CD8-positive, alpha-beta memory T cell (primary cell): ENCODE data around the gene INTS4. TPM values are rescaled to one million over a fixed set of nuclear protein-coding genes. Genes with fewer than 3 reads are reported as not detected.
"Not testable (repeated sequence)": the region's sequence is repeated elsewhere in the genome, so short reads cannot be mapped to it uniquely, and the experiment has no call there.

ENCODE experiments used
- CTCF ChIA-PET: fragments of 350-600 bp; sonication (Branson Sonifier 250); formaldehyde crosslinking; loops from one replicate; lab custom pipeline; 2021; ENCODE audit warnings: antibody characterized with exemption; lab: Charles Lee
- POLR2A ChIA-PET: fragments of 350-600 bp; sonication (Branson Sonifier 250); formaldehyde crosslinking; loops from one replicate; lab custom pipeline; 2021; ENCODE audit warnings: antibody characterized with exemption; lab: Charles Lee
- DNase-seq, 5 donors: peaks; one replicate each; pipeline versions ENCODE4 v3.0.0 to v3.0.0-alpha.2; 2020 to 2022; ENCODE audit warnings: mixed read lengths in 1 of 5
- H3K27ac ChIP-seq: one replicate; pipeline ENCODE4 v1.7.0; 2013; ENCODE audit warnings: low read depth, mild to moderate bottlenecking, low read length, moderate library complexity
- H3K27me3 ChIP-seq: 2 replicates; pipeline ENCODE4 v1.7.0; 2013; ENCODE audit warnings: low read length, mild to moderate bottlenecking; ENCODE audit not compliant: insufficient read depth, poor library complexity, severe bottlenecking
- H3K36me3 ChIP-seq: 2 replicates; pipeline ENCODE4 v1.7.0; 2013; ENCODE audit warnings: mild to moderate bottlenecking, low read length, moderate library complexity; ENCODE audit not compliant: insufficient read depth
- H3K4me1 ChIP-seq: 2 replicates; pipeline ENCODE4 v1.7.0; 2013; ENCODE audit warnings: mild to moderate bottlenecking, low read length, moderate library complexity; ENCODE audit not compliant: insufficient read depth
- H3K4me3 ChIP-seq: 2 replicates; pipeline ENCODE4 v1.7.0; 2013; ENCODE audit warnings: mild to moderate bottlenecking, low read length
- H3K9me3 ChIP-seq: 2 replicates; pipeline ENCODE4 v1.7.0; 2013; ENCODE audit warnings: mild to moderate bottlenecking, low read length
- H3K27ac Mint-ChIP-seq, 8 donors: one replicate each; pipeline ENCODE4 v1.8.0; 2020 to 2021; ENCODE audit warnings: mixed read lengths in 8 of 8, mild to moderate bottlenecking in 6 of 8, inconsistent platforms in 3 of 8, moderate library complexity in 3 of 8
- H3K27me3 Mint-ChIP-seq, 2 donors: one replicate each; pipeline ENCODE4 v1.8.0; 2020 to 2021; ENCODE audit warnings: mixed read lengths in 2 of 2, mild to moderate bottlenecking in 1 of 2, moderate library complexity in 1 of 2
- H3K36me3 Mint-ChIP-seq, 3 donors: one replicate each; pipeline ENCODE4 v1.8.0; 2020 to 2021; ENCODE audit warnings: mixed read lengths in 3 of 3, inconsistent platforms in 1 of 3, mild to moderate bottlenecking in 1 of 3
- H3K4me1 Mint-ChIP-seq, 3 donors: one replicate each; pipeline ENCODE4 v1.8.0; 2020 to 2021; ENCODE audit warnings: mixed read lengths in 3 of 3, inconsistent platforms in 1 of 3, mild to moderate bottlenecking in 1 of 3
- H3K4me3 Mint-ChIP-seq, 7 donors: one replicate each; pipeline ENCODE4 v1.8.0; 2020 to 2021; ENCODE audit warnings: mixed read lengths in 7 of 7, mild to moderate bottlenecking in 6 of 7, moderate library complexity in 4 of 7, inconsistent platforms in 2 of 7
- H3K9me3 Mint-ChIP-seq, 5 donors: one replicate each; pipeline ENCODE4 v1.8.0; 2020 to 2022; ENCODE audit warnings: mixed read lengths in 5 of 5, mild to moderate bottlenecking in 3 of 5, moderate library complexity in 2 of 5, inconsistent platforms in 1 of 5
- polyA plus RNA-seq: library from polyadenylated mRNA; unstranded; fragments of 300-500 nt; fragmentation: Illumina TruSeq; gene quantifications from one replicate; pipeline ENCODE4 v1.2.3, GENCODE V29; 2021
- total RNA-seq, 2 experiments: library from RNA; stranded (reverse); gene quantifications; one replicate each; pipeline ENCODE4 v1.2.3, GENCODE V29; 2021

INTS4 gene
- total and polyA plus RNA-seq, 3 experiments from 2014 or later = 44.5 to 54.9 (median 52.2) TPM

DNA sequence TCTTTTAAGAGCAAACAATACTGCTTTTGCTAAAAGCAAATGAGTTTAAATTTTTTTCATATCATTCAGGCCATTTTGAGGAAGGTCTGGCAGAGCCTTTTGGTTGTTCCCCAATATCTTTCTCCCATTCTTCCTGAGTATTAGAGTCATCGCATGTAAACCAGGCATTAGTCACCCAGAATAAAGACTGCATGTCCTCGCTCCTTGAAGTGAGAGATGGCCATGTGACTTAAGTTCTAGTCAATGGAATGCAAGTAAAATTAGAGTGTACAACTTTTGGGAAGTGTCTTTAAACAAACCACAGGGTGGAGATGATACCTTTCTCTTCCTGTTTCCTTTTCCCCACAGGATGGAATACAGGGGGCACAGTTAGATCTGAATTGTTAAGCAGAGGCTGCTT lies 76.8 kb downstream of the INTS4 start:
- POLR2A ChIA-PET, H3K9me3 Mint-ChIP-seq, H3K36me3 ChIP-seq, H3K4me1 Mint-ChIP-seq, DNase-seq, H3K27ac Mint-ChIP-seq, H3K27ac ChIP-seq, CTCF ChIA-PET, H3K27me3 Mint-ChIP-seq, H3K4me1 ChIP-seq, H3K9me3 ChIP-seq, H3K27me3 ChIP-seq, H3K4me3 Mint-ChIP-seq, H3K4me3 ChIP-seq: not testable (repeated sequence)
- peaks cover 4 to 63% (median 12%) of the 10 kb centered on the region in 3 donors for H3K36me3 Mint-ChIP-seq

DNA sequence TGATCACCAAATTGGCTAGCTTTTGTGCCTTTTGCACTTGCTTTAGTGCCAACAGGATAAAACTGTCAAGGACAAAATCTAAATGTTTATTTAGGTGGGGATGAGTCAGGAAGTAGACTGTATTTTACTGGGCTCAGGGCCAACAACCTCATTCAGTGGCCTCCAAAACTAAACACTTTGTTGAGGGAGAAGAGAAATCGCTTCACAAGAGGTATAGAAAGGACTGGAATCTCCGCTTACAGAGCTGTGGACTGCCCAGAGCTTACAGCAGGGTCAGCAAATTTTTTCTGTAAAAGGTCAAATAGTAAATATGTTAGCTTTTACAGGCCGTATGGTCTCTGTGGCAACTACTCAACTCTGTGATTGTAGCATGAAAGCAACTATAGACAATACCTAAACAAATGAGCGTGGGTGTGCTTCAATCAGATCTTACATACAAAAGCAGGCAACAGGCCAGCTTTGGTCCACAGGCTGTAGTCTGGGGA lies 80.1 kb downstream of the INTS4 start:
- H3K4me1 ChIP-seq, H3K27ac ChIP-seq, H3K9me3 Mint-ChIP-seq, H3K36me3 ChIP-seq, H3K27me3 ChIP-seq, H3K4me3 Mint-ChIP-seq, DNase-seq, H3K9me3 ChIP-seq, POLR2A ChIA-PET, H3K4me3 ChIP-seq, H3K4me1 Mint-ChIP-seq, CTCF ChIA-PET, H3K27me3 Mint-ChIP-seq: not testable (repeated sequence)
- Mint-ChIP-seq H3K27ac (peak overlapping the region in 1 of 8 donors; percentile 12), H3K36me3 (peaks cover 12 to 67% (median 22%) of the 10 kb centered on the region in 3 donors)

DNA sequence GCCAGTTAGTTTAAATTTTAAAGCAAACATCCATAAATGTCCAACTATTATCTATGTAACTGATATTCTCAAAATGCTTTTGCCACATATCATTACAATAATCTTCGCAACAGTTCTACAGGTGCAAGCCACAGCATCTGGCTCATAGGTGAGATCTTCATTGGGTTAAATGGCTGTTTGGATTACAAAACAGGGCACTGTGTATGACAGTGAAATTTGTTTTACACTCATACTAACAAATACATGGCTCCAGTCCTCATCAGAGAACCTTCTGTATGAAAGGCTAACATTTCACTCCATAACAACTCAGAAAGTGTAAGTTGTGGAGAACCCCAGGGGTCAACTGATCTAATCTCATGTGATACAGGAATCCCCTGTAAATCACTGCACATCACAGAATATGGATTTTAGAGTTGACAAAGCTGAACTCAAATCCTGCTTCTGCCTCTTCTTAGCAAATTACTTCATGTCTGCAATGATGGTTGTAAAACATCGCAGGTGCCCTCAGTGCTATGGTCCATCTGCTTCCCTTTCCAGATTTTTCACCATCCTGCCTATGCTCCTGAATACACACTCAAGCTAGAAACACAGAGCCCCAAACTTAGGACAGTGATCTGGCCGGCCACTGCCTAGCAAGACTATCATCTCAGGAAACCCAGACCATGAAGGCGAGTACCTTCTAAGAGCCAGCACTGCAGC lies 80.7 kb downstream of the INTS4 start:
- H3K27me3 ChIP-seq, H3K4me3 Mint-ChIP-seq, H3K27ac Mint-ChIP-seq, POLR2A ChIA-PET, H3K4me3 ChIP-seq, H3K9me3 Mint-ChIP-seq, H3K4me1 ChIP-seq, DNase-seq, H3K4me1 Mint-ChIP-seq, H3K27ac ChIP-seq, H3K27me3 Mint-ChIP-seq, H3K9me3 ChIP-seq, H3K36me3 ChIP-seq, CTCF ChIA-PET: not testable (repeated sequence)
- H3K36me3 Mint-ChIP-seq = peaks cover 12 to 69% (median 20%) of the 10 kb centered on the region in 3 donors

DNA sequence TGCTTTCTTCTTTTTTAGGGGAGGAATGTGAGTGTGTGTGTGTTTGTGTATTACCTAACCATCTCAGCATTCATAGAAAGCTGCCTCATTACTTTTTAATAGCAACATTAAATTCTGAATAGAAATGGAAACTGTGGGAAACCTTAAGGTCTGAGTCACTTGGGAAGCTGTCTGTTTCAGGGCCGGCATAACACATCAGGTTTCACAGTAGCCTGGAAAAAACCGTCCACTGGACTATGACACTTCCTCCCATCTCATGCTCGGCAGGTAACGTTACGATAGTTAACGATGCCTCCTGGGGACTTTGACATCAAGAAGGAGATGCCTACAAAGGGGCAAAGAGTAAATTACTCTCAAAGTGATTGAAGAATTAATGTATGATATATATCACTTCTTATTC lies 83.6 kb downstream of the INTS4 start:
- POLR2A ChIA-PET, H3K27ac Mint-ChIP-seq, H3K4me3 ChIP-seq, H3K4me1 Mint-ChIP-seq, H3K4me3 Mint-ChIP-seq, H3K4me1 ChIP-seq, DNase-seq, H3K9me3 Mint-ChIP-seq, H3K27me3 ChIP-seq, H3K27me3 Mint-ChIP-seq, H3K27ac ChIP-seq, H3K9me3 ChIP-seq, CTCF ChIA-PET: not testable (repeated sequence)
- H3K36me3 ChIP-seq = peaks cover 17% of the 10 kb centered on the region
- H3K36me3 Mint-ChIP-seq = peaks cover 9 to 72% (median 22%) of the 10 kb centered on the region in 3 donors

DNA sequence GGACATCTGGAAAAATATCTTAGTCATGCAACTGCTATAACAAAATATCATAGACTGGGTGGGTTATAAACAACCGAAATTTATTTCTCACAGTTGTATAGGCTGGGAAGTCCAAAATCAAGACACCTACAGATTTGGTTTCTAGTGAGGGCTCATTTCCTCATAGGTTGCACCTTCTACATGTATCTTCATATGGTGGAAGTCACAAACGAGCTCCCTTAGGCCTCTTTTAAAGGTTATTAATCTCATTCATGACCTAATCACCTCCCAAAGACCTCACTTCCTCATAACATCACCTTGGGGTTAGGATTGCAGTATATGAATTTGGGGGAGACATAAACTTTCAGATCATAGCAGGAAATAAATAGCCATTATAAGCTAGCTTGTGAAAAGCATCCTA lies 85.2 kb downstream of the INTS4 start:
- Histone ChIP-seq H3K36me3 (peaks cover 17% of the 10 kb centered on the region), H3K4me1 (no peaks in the 10 kb centered on the region), H3K27ac (no peak overlapping the region), H3K27me3 (no peaks in the 10 kb centered on the region), H3K9me3 (no peaks in the 10 kb centered on the region), H3K4me3 (no peak overlapping the region)
- DNase-seq = no peak
- H3K27me3 Mint-ChIP-seq = no peaks in the 10 kb centered on the region
- no peaks in the 10 kb centered on the region for H3K9me3 Mint-ChIP-seq
- no peak overlapping the region for H3K27ac Mint-ChIP-seq
- POLR2A ChIA-PET = no interaction called here
- H3K36me3 Mint-ChIP-seq = peaks cover 9 to 69% (median 20%) of the 10 kb centered on the region in 3 donors
- no peak overlapping the region for H3K4me3 Mint-ChIP-seq
- CTCF ChIA-PET = no interaction called here
- H3K4me1 Mint-ChIP-seq = no peaks in the 10 kb centered on the region

DNA sequence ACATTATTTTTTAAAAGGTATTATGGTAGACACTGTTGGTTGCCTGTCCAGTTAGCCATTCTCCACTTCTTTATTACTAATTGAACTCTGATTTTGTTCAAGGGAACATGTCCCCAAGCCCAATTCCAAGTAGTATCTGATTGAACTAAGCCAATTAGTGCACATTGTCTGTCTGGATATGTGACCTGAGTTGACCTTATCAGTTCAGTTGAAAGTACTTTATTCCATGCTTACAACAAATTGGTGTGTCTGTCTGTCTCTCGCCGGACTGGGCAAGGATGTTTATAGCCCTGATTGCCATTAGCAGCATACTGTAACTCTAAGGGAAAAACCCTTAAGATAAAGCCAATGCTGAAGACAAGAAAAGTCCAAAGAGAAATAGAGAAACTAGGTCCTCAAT lies 85.6 kb downstream of the INTS4 start:
- CTCF ChIA-PET = no interaction called here
- Mint-ChIP-seq H3K4me1 (no peaks in the 10 kb centered on the region), H3K27me3 (no peaks in the 10 kb centered on the region), H3K9me3 (no peaks in the 10 kb centered on the region), H3K27ac (no peak overlapping the region), H3K36me3 (peaks cover 9 to 66% (median 20%) of the 10 kb centered on the region in 3 donors), H3K4me3 (no peak overlapping the region)
- no peak overlapping the region for H3K4me3 ChIP-seq
- POLR2A ChIA-PET = no interaction called here
- no peaks in the 10 kb centered on the region for H3K27me3 ChIP-seq
- no peak overlapping the region for H3K27ac ChIP-seq
- H3K4me1 ChIP-seq = no peaks in the 10 kb centered on the region
- no peak for DNase-seq
- H3K36me3 ChIP-seq = peaks cover 17% of the 10 kb centered on the region
- H3K9me3 ChIP-seq = no peaks in the 10 kb centered on the region

DNA sequence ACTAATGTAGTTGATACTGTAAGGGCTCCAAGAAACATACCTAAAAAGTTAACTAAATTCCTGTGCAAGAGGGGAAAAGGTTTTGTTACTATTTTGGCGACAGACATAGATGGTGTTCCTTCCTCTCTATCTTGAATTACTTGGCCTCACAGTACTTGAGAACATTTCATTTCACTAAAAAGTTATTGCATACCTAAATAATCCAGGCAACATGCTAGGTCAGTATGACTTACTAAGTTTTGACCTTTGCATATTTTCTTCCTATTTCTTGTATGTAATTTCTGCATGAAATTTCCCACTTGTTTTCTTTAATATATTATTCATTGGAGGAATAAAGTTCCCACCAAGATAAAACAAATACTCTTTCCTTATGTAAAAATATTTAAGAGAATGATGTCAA lies 99.5 kb downstream of the INTS4 start:
- H3K9me3 ChIP-seq, CTCF ChIA-PET, H3K4me1 ChIP-seq, DNase-seq, H3K4me3 ChIP-seq, H3K36me3 ChIP-seq, POLR2A ChIA-PET, H3K27ac ChIP-seq, H3K27me3 Mint-ChIP-seq, H3K9me3 Mint-ChIP-seq, H3K27ac Mint-ChIP-seq, H3K4me1 Mint-ChIP-seq, H3K27me3 ChIP-seq, H3K4me3 Mint-ChIP-seq: not testable (repeated sequence)
- H3K36me3 Mint-ChIP-seq = peaks cover 8 to 67% (median 24%) of the 10 kb centered on the region in 3 donors

DNA sequence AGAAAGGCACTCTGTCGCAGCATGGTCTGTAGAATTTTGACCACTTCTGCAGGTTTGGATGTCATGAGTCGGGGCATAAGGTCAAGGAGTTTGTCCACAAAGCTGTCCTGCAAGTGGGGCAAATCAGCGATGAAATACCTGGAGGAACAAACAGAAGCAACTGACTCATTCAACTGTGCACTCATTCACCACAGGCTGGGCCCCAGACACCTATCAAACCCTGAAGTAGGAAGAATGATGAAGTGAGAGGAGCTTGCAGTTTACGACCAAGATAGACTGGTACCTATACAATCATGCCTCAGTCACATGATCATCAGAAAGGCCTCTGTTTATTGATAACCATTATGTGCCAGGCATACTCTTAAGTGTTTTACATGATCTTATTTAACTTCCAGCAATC lies 102.8 kb downstream of the INTS4 start:
- DNase-seq, H3K4me3 ChIP-seq, H3K9me3 Mint-ChIP-seq, H3K27me3 ChIP-seq, H3K36me3 ChIP-seq, H3K27ac Mint-ChIP-seq, CTCF ChIA-PET, H3K4me1 Mint-ChIP-seq, H3K4me1 ChIP-seq, H3K4me3 Mint-ChIP-seq, H3K9me3 ChIP-seq, H3K27me3 Mint-ChIP-seq, POLR2A ChIA-PET, H3K27ac ChIP-seq: not testable (repeated sequence)
- H3K36me3 Mint-ChIP-seq = peaks cover 13 to 75% (median 25%) of the 10 kb centered on the region in 3 donors
